ENCODE data around the gene HIBCH.
"Not testable (repeated sequence)": the region's sequence is repeated elsewhere in the genome, so short reads cannot be mapped to it uniquely, and the experiment has no call there.

HIBCH gene

DNA sequence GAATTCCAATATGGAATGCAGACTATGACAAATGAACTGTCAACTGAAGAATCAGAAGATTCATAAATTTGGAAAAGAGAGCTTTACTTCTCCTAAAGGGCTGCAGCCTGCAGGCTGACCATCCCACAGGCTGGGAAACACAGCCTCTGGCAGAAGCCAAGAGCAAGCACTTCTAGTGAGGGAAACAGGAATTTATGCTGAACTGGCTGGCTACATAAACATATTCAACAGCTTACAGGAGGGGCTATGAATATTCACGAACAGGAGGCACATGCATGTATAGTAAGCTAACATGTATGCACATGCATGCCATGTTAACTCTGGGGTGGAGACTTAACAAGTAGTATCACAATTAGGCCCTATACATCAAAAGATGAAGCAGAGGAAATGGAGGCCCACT is 17.6 kb downstream of the HIBCH start:
- DNase-seq = no peak

DNA sequence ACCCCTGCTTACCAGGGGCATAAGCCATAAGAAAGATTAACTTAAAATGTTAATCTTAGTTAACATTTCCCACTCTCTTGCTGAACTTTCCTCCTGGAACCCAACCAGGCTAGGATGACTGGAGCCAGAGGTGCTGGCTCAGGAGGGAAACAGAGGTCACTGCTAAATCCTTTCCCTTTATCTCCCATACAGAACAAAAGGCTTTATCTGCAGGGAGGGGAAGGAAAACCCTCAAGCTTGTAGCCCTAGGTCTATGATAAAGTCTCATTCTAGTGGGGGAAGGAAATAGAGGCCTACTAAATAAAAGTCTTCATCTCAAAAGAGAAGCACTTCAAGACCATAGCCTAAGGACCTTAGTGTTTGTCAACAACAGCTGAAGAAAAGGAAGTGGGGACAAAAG is 18.6 kb downstream of the HIBCH start:
- DNase-seq = no peak

DNA sequence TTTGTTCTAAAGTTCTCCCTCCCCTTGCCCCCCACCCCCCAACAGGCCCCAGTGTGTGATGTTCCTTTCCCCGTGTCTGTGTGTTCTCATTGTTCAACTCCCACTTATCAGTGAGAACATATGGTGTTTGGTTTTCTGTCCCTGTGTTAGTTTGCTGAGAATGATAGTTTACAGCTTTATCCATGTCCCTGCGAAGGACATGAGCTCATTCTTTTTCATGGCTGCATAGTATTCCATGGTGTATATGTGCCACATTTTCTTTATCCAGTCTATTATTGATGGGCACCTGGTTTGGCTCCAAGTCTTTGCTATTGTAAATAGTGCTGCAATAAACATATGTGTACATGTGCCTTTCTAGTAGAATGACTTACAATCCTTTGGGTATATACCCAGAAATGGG is 21.7 kb downstream of the HIBCH start:
- not testable (repeated sequence) for DNase-seq

- DNase-seq = no peak
Measured at GRCh38 chr2:190283783-190284182, 35.8 kb downstream of the HIBCH start.

- DNase-seq = no peak
Measured at GRCh38 chr2:190280565-190281350, 38.9 kb downstream of the HIBCH start.

DNA sequence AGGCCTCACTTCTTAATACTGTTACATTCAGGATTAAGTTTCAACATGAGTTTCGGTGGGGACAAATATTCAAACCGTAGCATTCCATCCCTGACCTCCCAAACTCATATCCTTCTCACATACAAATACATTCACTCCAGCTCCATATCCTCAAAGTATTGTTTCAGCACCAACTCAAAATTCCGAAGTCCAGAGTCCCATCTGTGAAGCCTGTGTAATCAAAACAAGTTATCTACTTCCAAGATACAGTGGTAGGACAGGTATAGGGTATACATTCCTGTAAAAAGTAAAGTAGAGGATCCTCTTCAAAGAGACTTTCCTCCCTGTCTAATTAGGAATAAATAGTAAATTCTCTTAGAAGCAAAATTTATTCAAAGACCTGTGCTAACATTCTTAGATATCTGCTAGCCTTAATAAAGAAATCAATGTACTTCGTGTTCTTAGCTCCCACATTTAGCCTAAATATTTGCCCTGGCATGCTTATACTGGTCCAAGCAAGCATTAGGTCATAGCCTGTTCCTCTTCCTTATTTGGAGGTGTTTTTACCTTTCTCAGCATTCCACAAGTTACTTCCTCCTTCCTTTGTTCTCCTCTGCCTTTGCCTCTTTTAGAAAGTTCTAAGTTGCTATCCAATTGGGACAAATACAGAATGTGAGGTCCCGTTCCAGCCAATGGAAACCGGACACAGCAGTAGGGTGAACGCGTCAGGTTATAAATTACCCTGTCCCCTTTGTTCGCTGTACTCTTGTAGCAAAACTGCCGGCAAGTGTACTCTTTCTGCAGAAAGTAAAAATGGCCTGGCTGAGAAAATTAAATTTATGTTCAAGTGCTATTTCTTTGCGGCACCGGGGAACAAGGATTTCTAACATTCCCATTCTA is 40.1 kb downstream of the HIBCH start:
- not testable (repeated sequence) for DNase-seq

GRCh38 chr2:190277234-190278112 is 42.2 kb downstream of the HIBCH start:
- no peak for DNase-seq

DNA sequence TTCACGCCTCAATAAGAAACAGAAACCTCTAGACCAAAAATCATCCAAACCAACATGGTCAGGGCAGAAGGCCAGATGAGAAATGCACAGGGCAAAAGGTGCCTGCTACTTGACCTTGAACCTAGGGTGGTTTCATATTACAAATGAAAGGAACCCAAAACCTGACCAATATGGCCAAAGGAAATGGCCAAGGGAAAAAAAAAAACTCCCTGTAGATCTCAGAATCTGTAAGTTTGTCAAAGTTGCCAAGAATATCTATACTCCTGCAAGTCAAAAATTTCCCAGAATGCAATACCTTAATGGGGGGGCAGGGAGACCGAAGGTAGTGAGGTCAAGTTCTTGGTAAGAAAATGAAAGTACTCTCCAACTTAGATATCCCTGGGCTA is 47.2 kb downstream of the HIBCH start:
- no peak for DNase-seq

DNA sequence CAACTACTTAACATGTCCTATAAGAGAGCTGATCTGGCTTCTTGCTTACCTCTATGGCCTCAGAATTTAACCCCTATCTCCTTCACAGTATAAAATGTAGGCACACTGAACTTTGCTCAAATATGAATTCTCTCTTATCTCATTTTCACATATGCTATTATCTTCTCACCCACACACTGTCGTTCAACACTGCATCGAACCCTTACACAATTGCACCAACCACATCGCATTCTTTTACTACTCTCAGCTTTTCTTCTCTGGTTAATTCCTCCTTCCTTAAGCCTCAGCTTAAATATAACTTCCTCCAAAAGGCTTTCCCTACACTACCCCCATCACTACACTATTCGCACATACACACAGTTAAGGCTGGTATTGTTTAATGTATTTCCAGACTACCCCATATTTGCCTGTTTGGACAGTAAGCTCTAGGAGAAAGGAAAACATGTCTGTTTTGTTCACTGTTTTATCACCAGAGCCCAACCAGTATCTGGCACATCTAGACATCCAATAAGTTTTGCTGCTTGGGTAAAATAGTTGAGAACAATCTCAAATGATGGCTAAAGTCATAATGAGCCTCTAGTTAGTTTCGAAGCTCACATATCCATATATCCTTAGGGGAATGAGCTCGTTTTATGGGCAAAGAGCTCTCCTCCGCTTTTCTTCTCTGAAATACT is 47.7 kb downstream of the HIBCH start:
- DNase-seq = no peak

- no peak for DNase-seq
Measured at GRCh38 chr2:190270298-190270697, 49.3 kb downstream of the HIBCH start.

DNA sequence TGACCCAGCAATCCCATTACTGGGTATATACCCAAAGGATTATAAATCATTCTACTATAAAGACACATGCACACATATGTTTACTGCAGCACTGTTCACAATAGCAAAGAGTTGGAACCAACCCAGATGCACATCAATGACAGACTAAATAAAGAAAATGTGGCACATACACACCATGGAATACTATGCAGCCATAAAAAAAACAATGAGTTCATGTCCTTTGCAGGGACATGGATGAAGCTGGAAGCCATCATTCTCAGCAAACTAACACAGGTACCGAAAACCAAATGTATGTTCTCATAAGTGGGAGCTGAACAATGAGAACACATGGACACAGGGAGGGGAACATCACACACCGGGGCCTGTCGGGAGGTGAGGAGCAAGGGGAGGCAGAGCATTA is 49.9 kb downstream of the HIBCH start:
- DNase-seq = not testable (repeated sequence)

GRCh38 chr2:190267302-190267701 is 52.3 kb downstream of the HIBCH start:
- DNase-seq = no peak

DNA sequence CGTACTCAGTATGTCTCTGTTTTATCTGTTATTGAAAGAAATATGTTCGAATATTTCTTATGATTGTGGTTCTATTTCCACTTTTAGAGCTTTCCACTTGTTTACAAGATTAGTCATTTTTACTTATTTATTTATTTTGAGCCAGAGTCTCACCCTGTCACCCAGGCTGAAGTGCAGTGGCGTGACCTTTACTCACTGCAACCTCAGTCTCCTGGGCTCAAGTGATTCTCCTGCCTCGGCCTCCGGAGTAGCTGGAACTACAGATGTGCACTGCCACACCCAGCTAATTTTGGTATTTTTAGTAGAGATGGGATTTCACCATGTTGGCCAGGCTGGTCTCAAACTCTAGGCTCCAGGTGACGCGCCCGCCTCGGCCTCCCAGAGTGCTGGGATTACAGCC is 53.3 kb downstream of the HIBCH start:
- no peak for DNase-seq

- DNase-seq = no peak
Measured at GRCh38 chr2:190261851-190262250, 57.8 kb downstream of the HIBCH start.

DNA sequence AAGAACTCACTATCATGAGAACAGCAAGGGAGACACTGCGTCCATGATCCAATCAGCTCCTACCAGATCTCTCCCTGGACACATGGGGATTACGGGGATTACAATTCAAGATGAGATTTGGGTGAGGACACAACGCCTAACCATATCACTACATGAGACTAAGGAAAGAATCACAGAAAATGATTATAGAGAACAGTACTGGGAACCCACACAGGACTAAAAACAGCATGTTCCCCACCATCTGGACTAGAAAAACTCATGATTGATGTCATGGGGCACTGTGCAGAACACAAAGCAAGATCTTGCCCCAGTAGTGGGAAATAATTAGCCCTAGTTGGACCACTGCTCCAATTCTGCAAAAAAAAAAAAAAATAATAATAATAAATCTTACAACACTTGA is 63.5 kb downstream of the HIBCH start:
- DNase-seq = no peak

DNA sequence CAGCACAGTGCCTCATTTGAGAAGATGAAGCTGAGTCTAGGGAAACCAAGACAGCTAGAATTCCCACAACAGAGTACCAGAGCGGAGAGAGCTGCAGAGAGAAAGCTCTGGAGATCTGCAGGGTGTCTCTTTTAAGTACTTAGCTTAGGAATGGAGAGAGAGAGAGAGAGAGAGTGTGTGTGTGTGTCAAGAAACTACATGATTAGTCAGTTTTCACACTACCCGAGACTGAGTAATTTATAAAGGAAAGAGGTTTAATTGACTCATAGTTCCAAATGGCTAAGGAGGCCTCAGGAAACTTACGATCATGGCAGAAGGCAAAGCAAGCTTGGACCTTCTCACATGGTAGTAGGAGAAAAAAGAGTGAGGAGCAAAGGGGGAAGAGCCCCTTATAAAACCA is 64.0 kb downstream of the HIBCH start:
- DNase-seq = no peak

DNA sequence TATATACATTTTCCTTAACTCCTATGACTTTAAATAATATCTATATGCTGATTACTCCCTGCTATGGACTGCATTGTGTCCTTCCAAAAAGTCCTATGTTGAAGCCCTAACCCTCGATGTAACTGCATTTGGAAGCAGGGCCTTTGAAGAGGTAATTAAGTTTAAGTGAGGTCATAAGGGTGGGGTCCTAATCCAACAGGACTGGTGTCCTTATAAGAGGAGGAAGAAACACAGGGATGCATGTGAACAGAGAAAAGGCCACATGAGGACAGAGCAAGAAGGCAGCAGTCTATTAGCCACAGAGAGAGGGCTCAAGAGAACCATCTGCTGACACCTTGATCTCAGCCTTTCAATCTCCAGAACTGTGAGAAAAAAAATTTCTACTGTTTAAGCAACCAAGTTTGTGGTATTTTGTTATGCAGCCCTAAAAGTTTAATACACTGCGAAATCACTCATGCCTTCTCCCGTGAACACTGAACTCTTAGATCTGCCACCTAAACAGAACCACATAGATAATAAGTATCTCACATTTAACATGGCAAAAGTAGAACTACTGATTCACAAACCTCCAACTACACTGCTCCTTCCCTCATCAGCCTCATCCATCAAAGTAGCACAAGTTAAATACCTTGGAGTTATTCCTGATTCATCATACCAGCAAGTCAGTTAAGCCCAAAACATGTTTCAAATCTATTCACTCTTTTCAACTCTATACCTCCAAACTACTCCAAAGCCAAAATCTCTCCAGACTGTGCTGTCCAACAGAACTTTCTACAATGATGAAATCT is 65.4 kb downstream of the HIBCH start:
- no peak for DNase-seq

DNA sequence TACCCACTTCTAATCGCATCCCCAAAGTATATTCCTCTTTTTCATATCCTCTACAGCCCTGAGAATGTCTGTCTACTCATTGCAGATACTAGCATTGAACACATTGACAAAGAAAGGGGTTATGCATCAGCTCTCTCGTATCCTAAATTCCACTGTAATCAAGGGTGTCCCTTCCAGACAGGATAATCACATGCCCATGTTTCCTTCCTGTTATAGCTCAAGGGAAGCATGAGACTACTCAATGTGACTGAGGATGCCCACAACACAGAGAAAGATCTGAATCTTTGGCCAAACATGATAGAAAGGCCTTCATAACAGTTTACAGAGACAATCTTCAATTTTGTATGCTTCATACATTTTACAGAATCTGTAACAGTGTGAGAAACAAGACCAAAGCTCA is 69.2 kb downstream of the HIBCH start:
- no peak for DNase-seq

- DNase-seq = no peak
Measured at GRCh38 chr2:190235551-190236075, 84.0 kb downstream of the HIBCH start.

DNA sequence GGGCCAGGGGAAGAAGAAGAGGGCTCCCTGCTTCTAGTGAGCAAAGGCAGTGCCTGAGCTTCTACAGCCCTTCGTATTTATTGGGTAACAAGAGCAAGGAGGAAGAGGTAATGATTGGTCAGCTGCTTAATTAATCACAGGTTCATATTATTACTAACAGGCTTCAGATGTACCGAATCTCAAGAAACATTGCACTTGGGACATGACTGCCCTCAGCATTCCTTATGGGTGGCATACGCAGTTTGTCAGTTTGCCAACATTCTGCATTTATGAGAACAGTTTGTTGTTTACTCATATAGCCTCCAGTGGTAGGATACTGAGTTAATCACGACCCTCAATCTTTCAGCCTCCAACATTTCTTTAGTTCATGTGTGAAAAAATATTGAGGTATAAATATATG is 84.5 kb downstream of the HIBCH start:
- DNase-seq = no peak

DNA sequence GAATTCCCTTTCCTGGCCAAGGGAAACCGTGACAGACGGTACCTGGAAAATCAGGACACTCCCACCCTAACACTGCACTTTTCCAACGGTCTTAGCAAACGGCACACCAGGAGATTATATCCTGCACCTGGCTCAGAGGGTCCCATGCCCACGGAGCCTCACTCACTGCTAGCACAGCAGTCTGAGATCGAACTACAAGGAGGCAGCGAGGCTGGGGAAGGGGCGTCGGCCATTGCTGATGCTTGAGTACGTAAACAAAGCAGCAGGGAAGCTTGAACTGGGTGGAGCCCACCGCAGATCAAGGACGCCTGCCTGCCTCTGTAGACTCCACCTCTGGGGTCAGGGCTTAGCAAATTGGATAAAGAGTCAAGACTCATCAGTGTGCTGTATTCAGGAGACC is 95.6 kb downstream of the HIBCH start:
- DNase-seq = not testable (repeated sequence)

DNA sequence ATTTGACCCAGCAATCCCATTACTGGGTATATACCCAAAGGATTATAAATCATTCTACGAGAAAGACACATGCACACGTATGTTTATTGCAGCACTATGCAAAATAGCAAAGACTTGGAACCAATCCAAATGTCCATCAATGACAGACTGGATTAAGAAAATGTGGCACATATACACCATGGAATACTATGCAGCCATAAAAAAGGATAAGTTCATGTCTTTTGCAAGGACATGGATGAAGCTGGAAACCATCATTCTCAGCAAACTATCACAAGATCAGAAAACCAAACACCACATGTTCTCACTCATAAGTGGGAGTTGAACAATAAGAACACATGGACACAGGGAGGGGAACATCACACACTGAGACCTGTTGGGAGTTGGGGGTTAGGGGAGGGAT is 96.9 kb downstream of the HIBCH start:
- DNase-seq = not testable (repeated sequence)
